GM12874 (cell line): ENCODE data around the gene SPOUT1.

Experiments
- CTCF ChIP-seq: IDR thresholded peaks from 2 replicates; pipeline ENCODE4 v1.5.1; 2011; ENCODE audit warnings: low read depth, mild to moderate bottlenecking, control low read depth, low read length, moderate library complexity; ENCODE audit not compliant: insufficient read depth

The SPOUT1 gene

GRCh38 chr9:128788445-128788844 is 41.1 kb downstream of the SPOUT1 start:
- no peak for TF ChIP-seq CTCF

GRCh38 chr9:128787659-128788058 is 41.9 kb downstream of the SPOUT1 start:
- TF ChIP-seq CTCF: no peak

- TF ChIP-seq CTCF: no peak
Measured at GRCh38 chr9:128786681-128787601, 42.7 kb downstream of the SPOUT1 start, which contains the start of gene TBC1D13. Gene TBC1D13, plus strand, starts transcription at chr9:128787253. Its CDS starts 101 bp downstream, at chr9:128787354.

- no peak for TF ChIP-seq CTCF
Measured at GRCh38 chr9:128785427-128785826, 44.2 kb downstream of the SPOUT1 start.

- TF ChIP-seq CTCF: no peak
Measured at GRCh38 chr9:128782669-128783068, 46.9 kb downstream of the SPOUT1 start.

GRCh38 chr9:128781187-128782070 is 48.2 kb downstream of the SPOUT1 start:
- no peak for TF ChIP-seq CTCF

- no peak for TF ChIP-seq CTCF
Measured at GRCh38 chr9:128774804-128775203, 54.8 kb downstream of the SPOUT1 start.
